Measurements from ENCODE around the gene DOCK3.

Gene DOCK3

DNA sequence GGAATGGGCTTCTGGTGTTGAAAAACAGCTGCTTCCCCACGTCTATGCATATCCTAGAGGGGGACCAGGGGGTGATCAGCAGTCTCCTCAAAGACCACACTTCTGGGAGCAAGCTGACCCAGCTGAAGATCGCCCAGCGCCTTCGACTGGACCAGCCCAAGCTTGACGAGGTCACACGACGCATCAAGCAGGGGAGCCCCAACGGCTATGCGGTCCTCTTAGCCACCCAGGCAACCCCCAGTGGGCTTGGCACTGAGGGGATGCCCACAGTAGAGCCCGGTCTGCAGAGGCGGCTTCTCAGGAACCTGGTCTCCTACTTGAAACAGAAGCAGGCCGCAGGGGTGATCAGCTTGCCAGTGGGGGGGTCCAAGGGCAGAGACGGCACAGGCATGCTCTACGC, 718.8 kb downstream of the DOCK3 start:
- POLR2A ChIA-PET = interaction anchor here (0.5 to 2.1 kb wide), 2 partner anchors 8 to 270 kb away, joined by 4 to 5 read pairs; partner anchors contain the start of gene MANF

DNA sequence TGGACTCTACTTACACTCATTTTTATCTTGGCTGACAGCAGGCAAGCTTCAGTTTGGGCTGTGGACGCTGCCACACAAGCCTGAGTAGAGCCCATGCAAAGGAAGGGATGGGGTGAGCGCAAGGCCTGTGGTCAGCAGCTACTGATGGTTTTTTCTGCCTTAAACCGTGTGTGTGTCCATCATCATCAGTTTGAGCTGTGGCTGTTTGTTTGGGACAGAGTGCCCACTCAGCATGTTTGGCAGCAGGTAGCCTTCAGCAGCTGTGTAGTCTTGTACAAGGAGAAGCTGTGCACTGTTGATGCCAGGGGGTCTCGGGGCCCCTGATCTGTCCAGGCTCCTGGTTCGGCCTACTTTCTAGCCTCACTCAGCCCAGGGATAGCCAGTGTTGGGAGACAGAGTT, 719.8 kb downstream of the DOCK3 start:
- TF ChIP-seq, protein P1, sequence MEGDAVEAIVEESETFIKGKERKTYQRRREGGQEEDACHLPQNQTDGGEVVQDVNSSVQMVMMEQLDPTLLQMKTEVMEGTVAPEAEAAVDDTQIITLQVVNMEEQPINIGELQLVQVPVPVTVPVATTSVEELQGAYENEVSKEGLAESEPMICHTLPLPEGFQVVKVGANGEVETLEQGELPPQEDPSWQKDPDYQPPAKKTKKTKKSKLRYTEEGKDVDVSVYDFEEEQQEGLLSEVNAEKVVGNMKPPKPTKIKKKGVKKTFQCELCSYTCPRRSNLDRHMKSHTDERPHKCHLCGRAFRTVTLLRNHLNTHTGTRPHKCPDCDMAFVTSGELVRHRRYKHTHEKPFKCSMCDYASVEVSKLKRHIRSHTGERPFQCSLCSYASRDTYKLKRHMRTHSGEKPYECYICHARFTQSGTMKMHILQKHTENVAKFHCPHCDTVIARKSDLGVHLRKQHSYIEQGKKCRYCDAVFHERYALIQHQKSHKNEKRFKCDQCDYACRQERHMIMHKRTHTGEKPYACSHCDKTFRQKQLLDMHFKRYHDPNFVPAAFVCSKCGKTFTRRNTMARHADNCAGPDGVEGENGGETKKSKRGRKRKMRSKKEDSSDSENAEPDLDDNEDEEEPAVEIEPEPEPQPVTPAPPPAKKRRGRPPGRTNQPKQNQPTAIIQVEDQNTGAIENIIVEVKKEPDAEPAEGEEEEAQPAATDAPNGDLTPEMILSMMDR (IDR thresholded peaks at IDR 0.05; ENCODE audit: control extremely low read depth, extremely low read depth, low read depth, missing control alignments) = no peak
- POLR2A ChIA-PET = interaction anchor here (2.1 kb wide), 1 partner anchor 9 kb away, joined by 5 read pairs; the partner anchor contains the start of gene MANF
- no peak for DNase-seq (ENCODE audit: extremely low spot score)
- CTCF ChIA-PET = interaction anchor here (1.0 to 1.5 kb wide), 4 partner anchors 40 to 286 kb away, joined by 3 to 7 read pairs (median 4); no protein-coding TSS in a partner anchor

More for the DNA sequence above, 718.8 kb downstream of the DOCK3 start:
- CTCF ChIA-PET = interaction anchor here (1.0 to 1.7 kb wide), 4 partner anchors 276 to 299 kb away, joined by 3 to 8 read pairs (median 4); no protein-coding TSS in a partner anchor
- TF ChIP-seq, protein P1 (IDR thresholded peaks at IDR 0.05; ENCODE audit: control extremely low read depth, extremely low read depth, low read depth, missing control alignments) = no peak
- no peak for DNase-seq (ENCODE audit: extremely low spot score)

DNA sequence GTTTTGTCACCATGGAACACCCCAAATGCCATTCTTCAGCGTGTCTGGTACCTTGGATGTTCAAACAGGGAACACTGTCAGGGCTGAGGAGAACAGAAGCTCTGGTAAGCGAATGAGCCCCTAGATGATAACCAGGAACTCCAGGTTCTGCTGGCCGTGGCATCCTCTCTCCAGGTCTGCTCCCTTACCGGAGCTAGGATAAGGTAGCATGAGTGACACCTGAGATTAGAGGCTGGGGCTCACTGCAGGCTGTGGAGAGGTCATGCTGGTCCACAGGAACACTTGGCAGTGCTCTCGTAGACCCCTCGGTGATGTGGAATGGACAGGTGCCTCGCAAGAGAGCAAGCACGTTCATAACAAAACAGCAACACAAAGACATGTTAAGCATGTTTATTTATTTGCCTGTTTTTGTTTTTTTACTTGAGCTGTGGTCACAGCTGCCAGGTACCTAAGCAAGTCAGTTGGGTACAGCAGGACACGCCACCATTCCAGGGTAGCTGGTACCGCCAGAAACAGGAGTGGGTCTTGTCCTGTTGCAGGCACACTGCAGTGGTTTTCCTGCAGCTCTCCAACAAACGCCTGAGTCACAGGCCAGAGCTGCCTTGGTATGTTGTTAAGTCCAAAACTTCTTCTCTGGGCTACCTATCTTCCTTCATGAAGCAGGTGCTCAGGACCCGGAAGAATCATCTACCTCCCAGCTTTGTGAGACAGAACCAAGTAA, 720.9 kb downstream of the DOCK3 start:
- no peak for DNase-seq (ENCODE audit: extremely low spot score)
- ChIA-PET CTCF (interaction anchor here (0.9 to 1.7 kb wide), 5 partner anchors 10 to 286 kb away, joined by 3 to 5 read pairs (median 3); no protein-coding TSS in a partner anchor), POLR2A (no interaction called here)
- TF ChIP-seq, protein P1 (IDR thresholded peaks at IDR 0.05; ENCODE audit: control extremely low read depth, extremely low read depth, low read depth, missing control alignments) = no peak

DNA sequence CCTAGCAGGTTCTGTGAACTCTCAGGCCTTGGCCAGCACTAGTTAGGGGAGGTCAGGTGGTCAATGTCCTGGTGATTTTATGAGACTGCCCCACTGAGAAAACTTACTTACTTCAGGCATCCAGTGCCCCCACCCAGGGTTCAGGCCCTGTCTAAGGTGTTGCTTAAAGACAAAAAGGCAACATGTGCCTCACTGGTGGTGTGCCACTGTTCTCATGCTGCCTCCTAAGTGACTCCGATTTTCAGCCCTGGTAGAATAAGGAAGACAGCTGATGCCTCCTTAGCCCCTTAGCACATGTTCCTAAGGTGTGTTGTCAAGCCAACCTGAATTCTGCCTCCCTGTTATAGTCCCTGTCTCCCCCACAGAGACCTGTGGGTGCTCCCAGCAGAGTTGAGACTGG, 721.7 kb downstream of the DOCK3 start:
- CTCF ChIA-PET = interaction anchor here (1.0 to 1.7 kb wide), 4 partner anchors 19 to 273 kb away, joined by 3 to 5 read pairs (median 4); no protein-coding TSS in a partner anchor

DNA sequence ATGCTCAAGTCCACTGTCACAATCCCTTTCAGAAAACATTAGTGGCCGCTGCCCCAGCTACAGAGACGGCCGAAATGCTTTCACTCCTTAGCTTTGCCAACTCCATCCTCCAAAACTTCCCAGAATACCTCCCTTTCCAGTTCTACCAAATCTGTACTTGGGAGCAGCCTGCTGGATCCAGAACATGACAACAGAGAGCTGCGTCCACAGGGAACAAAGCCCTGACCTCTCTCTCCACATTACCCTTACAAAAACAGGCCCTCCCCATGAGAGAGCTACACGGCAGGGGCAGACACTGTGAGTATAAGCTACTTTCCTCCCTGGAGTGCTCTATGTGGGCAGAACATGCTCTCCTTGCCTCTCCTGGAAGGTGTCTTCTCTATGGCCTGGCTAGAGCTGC, 722.7 kb downstream of the DOCK3 start:
- TF ChIP-seq, protein P1 (IDR thresholded peaks at IDR 0.05; ENCODE audit: control extremely low read depth, extremely low read depth, low read depth, missing control alignments) = no peak
- no peak for DNase-seq (ENCODE audit: extremely low spot score)
- POLR2A ChIA-PET = no interaction called here
- CTCF ChIA-PET = interaction anchor here (1.0 to 1.4 kb wide), 3 partner anchors 11 to 38 kb away, joined by 3 to 4 read pairs (median 3); no protein-coding TSS in a partner anchor

More for the DNA sequence above, 721.7 kb downstream of the DOCK3 start:
- no peak for DNase-seq (ENCODE audit: extremely low spot score)
- TF ChIP-seq, protein P1 (IDR thresholded peaks at IDR 0.05; ENCODE audit: control extremely low read depth, extremely low read depth, low read depth, missing control alignments) = no peak
- POLR2A ChIA-PET = no interaction called here

DNA sequence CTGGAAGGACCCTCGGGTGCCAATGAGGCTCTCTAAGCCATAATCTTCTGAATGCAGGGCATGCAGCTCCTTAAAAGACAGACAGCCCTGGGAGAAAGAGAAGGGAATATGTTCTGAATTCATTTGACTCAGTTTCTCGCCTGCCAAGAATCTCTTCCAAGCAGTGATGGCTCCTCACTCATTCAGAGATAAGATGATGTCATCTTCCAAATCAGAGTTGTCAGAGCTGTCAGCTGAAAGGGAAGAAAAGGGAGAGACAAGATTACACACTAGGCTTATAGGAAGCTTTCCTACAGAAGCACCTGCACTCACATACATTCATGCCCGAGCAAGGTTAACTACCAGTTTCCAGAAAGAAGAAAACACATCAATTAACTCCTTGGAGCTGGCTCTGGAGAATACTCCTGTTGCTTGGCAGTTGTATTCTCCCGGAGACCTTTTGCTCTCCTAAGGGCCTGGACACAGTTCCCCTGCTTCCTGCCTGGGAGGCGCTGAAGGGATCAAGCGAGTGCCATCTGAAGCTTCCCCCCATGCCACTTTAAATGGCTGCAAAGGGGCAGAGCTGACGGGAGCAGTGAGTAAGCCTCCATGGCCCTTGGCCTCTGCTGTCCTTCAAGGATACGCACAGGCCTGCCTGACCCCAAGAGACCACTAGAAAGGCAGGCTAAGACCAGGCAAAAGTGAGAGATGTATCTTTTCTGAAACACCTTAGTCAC, 724.0 kb downstream of the DOCK3 start:
- TF ChIP-seq, protein P1 (IDR thresholded peaks at IDR 0.05; ENCODE audit: control extremely low read depth, extremely low read depth, low read depth, missing control alignments) = no peak
- POLR2A ChIA-PET = no interaction called here
- CTCF ChIA-PET = interaction anchor here (1.2 to 4.5 kb wide), 3 partner anchors 9 to 270 kb away, joined by 3 to 29 read pairs (median 5); partner anchors contain the start of gene RBM15B
- DNase-seq (ENCODE audit: extremely low spot score) = no peak
